HepG2 (cell line): ENCODE results near the gene VPS18. TPM values are rescaled to one million over a fixed set of nuclear protein-coding genes. Genes with fewer than 3 reads are reported as not detected.

ENCODE experiments used
- ATAC-seq: fragments of 200-7000 bp; cut with Tn5 transposase; 3 replicates; pipeline ENCODE4 v1.9.1; 2020; ENCODE audit warnings: mild to moderate bottlenecking, moderate library complexity
- BruUV-seq: library from RNA; stranded (reverse); fragments of 400-500 nt; replicated peaks from 2 replicates; lab custom pipeline; 2021; lab: Mats Ljungman, UMichigan
- CTCF ChIA-PET: fragments of 300-600 bp; formaldehyde crosslinking; extraction: SDS; loops from one replicate; lab custom pipeline; 2021; ENCODE audit warnings: low total read pairs, inconsistent platforms, low intra/inter-chr PET ratio; lab: Yijun Ruan, JAX
- POLR2A ChIA-PET: fragments of 350-600 bp; sonication (Branson Sonifier 250); formaldehyde crosslinking; loops from one replicate; lab custom pipeline; 2020; ENCODE audit warnings: antibody characterized with exemption, inconsistent platforms; lab: Yijun Ruan, JAX
- DNase-seq: peaks from one replicate; pipeline ENCODE4 v3.0.0-alpha.2; 2015; ENCODE audit warnings: low spot score
- FAIRE-seq: peaks from 3 replicates; lab custom pipeline; 2011; peaks lifted over from hg19 to GRCh38; lab: Jason Lieb, UNC
- H2AFZ ChIP-seq: one replicate; pipeline ENCODE4 v1.6.1; 2011; ENCODE audit warnings: low read length, inconsistent platforms
- H3K27ac ChIP-seq: fragments of 300-600 bp; 3 replicates; pipeline ENCODE4 v1.8.0; 2011; ENCODE audit warnings: mixed run types, mild to moderate bottlenecking, mixed read lengths, low read length, inconsistent platforms; ENCODE audit not compliant: insufficient read depth; ENCODE audit errors: extremely low read length
- H3K27me3 ChIP-seq, 2 experiments: fragments of 200-600 bp in 1 of 2; 2 replicates in 1 of 2; 3 replicates in 1 of 2; pipeline versions ENCODE4 v1.6.0 to v1.8.0; 2011; ENCODE audit warnings: low read length in 2 of 2, mild to moderate bottlenecking in 2 of 2, moderate library complexity in 2 of 2, inconsistent platforms in 1 of 2; ENCODE audit not compliant: insufficient read depth in 2 of 2, control insufficient read depth in 1 of 2
- H3K36me3 ChIP-seq, 2 experiments: fragments of 200-600 bp in 1 of 2; replicated peaks in 1 of 2; 2 replicates in 1 of 2; 3 replicates in 1 of 2; pipeline versions ENCODE4 v1.5.1 to v1.8.0; 2011; ENCODE audit warnings: low read length in 2 of 2, inconsistent platforms in 1 of 2; ENCODE audit not compliant: insufficient read depth in 2 of 2, control insufficient read depth in 1 of 2
- H3K4me1 ChIP-seq: 2 replicates; pipeline ENCODE4 v1.5.1; 2012; ENCODE audit warnings: low read length, inconsistent platforms; ENCODE audit not compliant: insufficient read depth
- H3K4me2 ChIP-seq: 2 replicates; pipeline ENCODE4 v1.6.0; 2011; ENCODE audit warnings: low read depth, low read length, inconsistent platforms
- H3K4me3 ChIP-seq, 3 experiments: fragments of 200-600 bp in 1 of 3; sonication (generic), shearing (Covaris generic) in 1 of 3; replicated peaks in 1 of 3; 2 replicates each; pipeline ENCODE4 v1.5.1; 2011 to 2016; ENCODE audit warnings: low read length in 3 of 3, inconsistent platforms in 2 of 3, low read depth in 2 of 3, mild to moderate bottlenecking in 2 of 3, control low read depth in 1 of 3, mixed read lengths in 1 of 3; ENCODE audit not compliant: insufficient read depth in 1 of 3
- H3K79me2 ChIP-seq: one replicate; pipeline ENCODE4 v1.6.1; 2011; ENCODE audit warnings: low read length, inconsistent platforms; ENCODE audit not compliant: insufficient read depth
- H3K9ac ChIP-seq: 2 replicates; pipeline ENCODE4 v1.6.0; 2011; ENCODE audit warnings: mild to moderate bottlenecking, low read depth, low read length, inconsistent platforms; ENCODE audit not compliant: insufficient read depth
- H3K9me3 ChIP-seq: 2 replicates; pipeline ENCODE4 v1.5.1; 2012; ENCODE audit warnings: mild to moderate bottlenecking, low read length
- H4K20me1 ChIP-seq: 2 replicates; pipeline ENCODE4 v1.6.0; 2011; ENCODE audit warnings: inconsistent platforms, mild to moderate bottlenecking, low read length, moderate library complexity; ENCODE audit not compliant: insufficient read depth
- CBX5 ChIP-seq: sonication (generic); formaldehyde crosslinking; IDR thresholded peaks from 2 replicates; pipeline ENCODE4 v1.4.0; 2020; ENCODE audit warnings: missing genetic modification reagents, borderline replicate concordance
- EP300 ChIP-seq, 3 experiments: sonication (generic) in 1 of 3; formaldehyde crosslinking in 1 of 3; IDR thresholded peaks; 2 replicates each; pipeline versions ENCODE4 v1.5.1 to v1.6.1; 2011 to 2020; ENCODE audit warnings: low read depth in 2 of 3, low read length in 2 of 3, borderline replicate concordance in 1 of 3, improper control_type of control experiment in 1 of 3, mild to moderate bottlenecking in 1 of 3, missing genetic modification reagents in 1 of 3, moderate library complexity in 1 of 3
- MAX ChIP-seq: IDR thresholded peaks from 2 replicates; pipeline ENCODE4 v1.6.1; 2012; ENCODE audit warnings: inconsistent platforms
- MTF1 ChIP-seq: sonication (generic); formaldehyde crosslinking; IDR thresholded peaks from 2 replicates; pipeline ENCODE4 v1.5.0; 2020; ENCODE audit warnings: missing genetic modification reagents
- MXD1 ChIP-seq: sonication (generic); formaldehyde crosslinking; IDR thresholded peaks from 2 replicates; pipeline ENCODE4 v1.4.0; 2020; ENCODE audit warnings: mild to moderate bottlenecking, missing genetic modification reagents
- PITX1 ChIP-seq: sonication (generic); formaldehyde crosslinking; IDR thresholded peaks from 2 replicates; pipeline ENCODE4 v1.5.1; 2020; ENCODE audit warnings: mild to moderate bottlenecking, missing genetic modification reagents
- REPIN1 ChIP-seq: sonication (generic); formaldehyde crosslinking; IDR thresholded peaks from 2 replicates; pipeline ENCODE4 v1.8.0; 2022; ENCODE audit warnings: missing genetic modification reagents, low read depth, mild to moderate bottlenecking, borderline replicate concordance
- SIN3A ChIP-seq: IDR thresholded peaks from 2 replicates; pipeline ENCODE4 v1.6.1; 2011; ENCODE audit warnings: low read depth, mild to moderate bottlenecking, control low read depth, low read length, borderline replicate concordance
- SP5 ChIP-seq: IDR thresholded peaks from 2 replicates; pipeline ENCODE4 v1.6.1; 2016; ENCODE audit warnings: low read depth, borderline replicate concordance
- STAG1 ChIP-seq: sonication (generic); formaldehyde crosslinking; IDR thresholded peaks from 2 replicates; pipeline ENCODE4 v1.4.0; 2020; ENCODE audit warnings: missing genetic modification reagents
- ZBTB38 ChIP-seq: sonication (generic); formaldehyde crosslinking; IDR thresholded peaks from 2 replicates; pipeline ENCODE4 v1.5.1; 2020; ENCODE audit warnings: mild to moderate bottlenecking, missing genetic modification reagents
- ZBTB7B ChIP-seq: sonication (generic); formaldehyde crosslinking; IDR thresholded peaks from 2 replicates; pipeline ENCODE4 v1.4.0; 2020; ENCODE audit warnings: missing genetic modification reagents
- ZNF143 ChIP-seq: sonication (generic); formaldehyde crosslinking; IDR thresholded peaks from 2 replicates; pipeline ENCODE4 v1.4.0; 2020; ENCODE audit warnings: missing genetic modification reagents
- ZNF276 ChIP-seq: sonication (generic); formaldehyde crosslinking; IDR thresholded peaks from 2 replicates; pipeline ENCODE4 v1.4.0; 2020; ENCODE audit warnings: mild to moderate bottlenecking, low read depth, missing genetic modification reagents
- ZNF574 ChIP-seq: sonication (generic); formaldehyde crosslinking; IDR thresholded peaks from 2 replicates; pipeline ENCODE4 v1.4.0; 2020; ENCODE audit warnings: missing genetic modification reagents
- ZNF629 ChIP-seq: sonication (generic); formaldehyde crosslinking; conservative IDR thresholded peaks from 2 replicates; pipeline ENCODE4 v1.5.0; 2020; ENCODE audit warnings: missing genetic modification reagents
- ZNF777 ChIP-seq: sonication (generic); formaldehyde crosslinking; IDR thresholded peaks from 2 replicates; pipeline ENCODE4 v1.4.0; 2020; ENCODE audit warnings: missing genetic modification reagents
- WGBS: methylation state at CpG from one replicate; pipeline ENCODE4 v1.1.6; 2017; ENCODE audit warnings: low lambda C conversion rate; 5-methylcytosine and 5-hydroxymethylcytosine counted together
- in situ Hi-C: cut with HindIII; loops from 2 replicates; pipeline ENCODE4 v1.10.0; 2017; ENCODE audit warnings: low pct_unique_long_range_greater_than_20kb; ENCODE audit not compliant: extremely low pct_ligation_motif_present
- intact Hi-C: fragments of 100-400 bp; cut with micrococcal nuclease; formaldehyde crosslinking; loops from one replicate; pipeline ENCODE4 v1.10.0; 2022; ENCODE audit not compliant: unreplicated experiment
- polyA plus RNA-seq, 8 experiments: library from polyadenylated mRNA; depleted of rRNA in 3 of 8; stranded (reverse) in 7 of 8; unstranded in 1 of 8; fragments of >200 nt; fragmentation: Illumina TruSeq in 4 of 8; extraction: Trizol in 4 of 8; gene quantifications; 2 replicates each; pipeline versions ENCODE4 v1.2.1 to v1.2.3, GENCODE V29; 2011 to 2016; ENCODE audit warnings: low read depth in 4 of 8, missing spikeins in 1 of 8, mixed read lengths in 1 of 8; ENCODE audit not compliant: insufficient read depth in 1 of 8
- total RNA-seq, 5 experiments: library from RNA; depleted of rRNA; stranded (reverse); fragments of >200 nt; fragmentation: Illumina TruSeq; extraction: Trizol; gene quantifications; 2 replicates each; pipeline ENCODE4 v1.2.3, GENCODE V29; 2016; ENCODE audit warnings: low read depth in 1 of 5

VPS18 gene
- total and polyA plus RNA-seq, 2 of the 13 experiments (the other 11 are each of a cell fraction or from before 2014, with no cell fraction given), result 5.8 to 17.0 TPM

- 0% methylated on average over 18 of the region's 74 CpGs for WGBS
- Histone ChIP-seq H3K4me2 (peak within 1 kb of the TSS; percentile 82), H3K9ac (0 out of 2 replicates have a peak within 1 kb of the TSS, but pooled peaks have one; percentile 5), H3K27ac (no peak within 1 kb of the TSS), H3K27me3 (peaks cover 0 to 27% of the 10 kb centered on the region in 2 experiments; a peak in 2 of 5 replicates), H3K4me3 (peak within 1 kb of the TSS; percentile 53 to 75 (median 62)), H2AFZ (no peak within 1 kb of the TSS), H3K36me3 (no peaks in the 10 kb centered on the region), H3K9me3 (no peaks in the 10 kb centered on the region), H4K20me1 (no peaks in the 10 kb centered on the region), H3K4me1 (peaks cover 25% of the 10 kb centered on the region), H3K79me2 (no peaks in the 10 kb centered on the region)
- peak; percentile 91 for ATAC-seq
- FAIRE-seq, result peak; percentile 43
- in situ Hi-C loops (no loop called here), intact Hi-C loops (no loop called here)
- ChIA-PET CTCF (interaction anchor here (1.1 kb wide), 1 partner anchor 15 kb away, joined by 3 read pairs; no protein-coding TSS in a partner anchor), POLR2A (interaction anchor here (0.6 to 1.5 kb wide), 5 partner anchors 15 to 69 kb away, joined by 3 to 5 read pairs (median 4); partner anchors contain the start of genes DNAJC17 and ZFYVE19)
- no TSS peak for BruUV-seq
- DNase-seq, result peak; percentile 62
- no peak; the same call in 1 of the 2 replicates for TF ChIP-seq MXD1 (CRISPR knock-in tag)
- TF ChIP-seq REPIN1, result no peak
- no peak for TF ChIP-seq ZNF276 (CRISPR knock-in tag)
- no peak for TF ChIP-seq ZBTB38
- TF ChIP-seq PITX1 (CRISPR knock-in tag), result no peak
- 0 out of 2 replicates have a peak, but pooled peaks have one; percentile 6 for TF ChIP-seq SP5 (CRISPR knock-in tag)
- peak; percentile 74 for TF ChIP-seq ZNF629 (CRISPR knock-in tag)
- TF ChIP-seq MAX, result peak; percentile 59; the same call in 1 of the 2 replicates
- no peak for TF ChIP-seq CBX5
- TF ChIP-seq EP300 (IDR thresholded peaks at IDR 0.05; ENCODE audit: low read depth in 2 of 2, low read length in 2 of 2), result no peak
- no peak for TF ChIP-seq EP300 (CRISPR knock-in tag; IDR thresholded peaks at IDR 0.05; ENCODE audit: borderline replicate concordance)
- peak; percentile 64 for TF ChIP-seq ZNF574 (CRISPR knock-in tag)
- TF ChIP-seq ZBTB7B, result peak; percentile 76; the same call in 1 of the 2 replicates
- peak; percentile 41; the same call in 1 of the 2 replicates for TF ChIP-seq MTF1
- TF ChIP-seq SIN3A, result no peak
- peak; percentile 81 for TF ChIP-seq ZNF777 (CRISPR knock-in tag)
- TF ChIP-seq STAG1 (CRISPR knock-in tag), result peak; percentile 41; the same call in 1 of the 2 replicates
- peak; percentile 46; the same call in 1 of the 2 replicates for TF ChIP-seq ZNF143 (CRISPR knock-in tag)
These were observed 20.3 kb upstream of the VPS18 start, which contains the start of gene RHOV for GRCh38 chr15:40873694-40874561. RHOV (minus strand) TSS chr15:40874234; CDS start chr15:40874139, 95 bp downstream.
